Stomach (tissue), 9 donors: Measurements from ENCODE around the gene LOXL3. TPM values are rescaled to one million over a fixed set of nuclear protein-coding genes. Genes with fewer than 3 reads are reported as not detected.
A peak's percentile ranks its signal among the peaks of the same experiment; 100 is the strongest.

Source experiments
- DNase-seq, 2 donors: peaks; one replicate each; pipeline versions ENCODE4 v3.0.0 to v3.0.0-alpha.2; 2013 to 2019
- H3K27ac ChIP-seq, 5 donors: fragments of 200-600 bp in 4 of 5; sonication (generic) in 4 of 5; one replicate each; pipeline ENCODE4 v1.5.1; 2013 to 2019; ENCODE audit warnings: mild to moderate bottlenecking in 1 of 5, moderate library complexity in 1 of 5
- H3K27me3 ChIP-seq, 3 donors: fragments of 200-600 bp; sonication (generic); one replicate each; pipeline ENCODE4 v1.5.1; 2017 to 2019; ENCODE audit warnings: mixed run types in 1 of 3
- H3K36me3 ChIP-seq, 4 donors: fragments of 200-600 bp; sonication (generic); 1 replicate in 3 of 4; 2 replicates in 1 of 4; pipeline ENCODE4 v1.5.1; 2016 to 2019
- H3K4me1 ChIP-seq, 4 donors: fragments of 200-600 bp; sonication (generic); one replicate each; pipeline ENCODE4 v1.5.1; 2016 to 2019
- H3K4me3 ChIP-seq, 4 donors: fragments of 200-600 bp; sonication (generic) in 3 of 4; one replicate each; pipeline ENCODE4 v1.5.1; 2016 to 2019; ENCODE audit warnings: mild to moderate bottlenecking in 1 of 4
- H3K9me3 ChIP-seq, 4 donors: fragments of 200-600 bp; sonication (generic); one replicate each; pipeline ENCODE4 v1.5.1; 2016 to 2019
- EP300 ChIP-seq: sonication (generic); formaldehyde crosslinking; IDR thresholded peaks from one replicate; pipeline ENCODE4 v1.6.1; 2017; ENCODE audit warnings: antibody characterized with exemption
- POLR2A ChIP-seq, 4 donors: fragments of 450-650 bp; IDR thresholded peaks; one replicate each; pipeline ENCODE4 v1.6.1; 2016; ENCODE audit warnings: antibody characterized with exemption in 4 of 4, control low read depth in 2 of 4, mild to moderate bottlenecking in 1 of 4, moderate library complexity in 1 of 4
- POLR2AphosphoS5 ChIP-seq, 3 donors: sonication (generic); formaldehyde crosslinking; IDR thresholded peaks; one replicate each; pipeline ENCODE4 v1.6.1; 2016; ENCODE audit warnings: antibody characterized with exemption in 3 of 3
- WGBS, 5 donors: extraction: QIAGEN DNeasy Blood & Tissue Kit in 3 of 5; methylation state at CpG; one replicate each; pipeline versions ENCODE4 v1.1.5 to v1.1.7; 2013 to 2018; 5-methylcytosine and 5-hydroxymethylcytosine counted together
- intact Hi-C: fragments of 100-400 bp; cut with DNase I; formaldehyde crosslinking; loops from one replicate; pipeline ENCODE4 v1.15.1; 2023; ENCODE audit warnings: low total_unique reads
- polyA plus RNA-seq, 3 donors: library from polyadenylated mRNA; stranded (reverse); fragments of 200-250 nt; gene quantifications; one replicate each; pipeline ENCODE4 v1.2.3, GENCODE V29; 2013
- total RNA-seq, 5 donors: library from RNA; depleted of rRNA; stranded (reverse); fragments of >200 nt; gene quantifications; one replicate each; pipeline versions ENCODE4 v1.1.0 to v1.2.3, GENCODE V29; 2014 to 2016
- TF ChIP-seq, protein P1 (sequence below), 7 experiments: fragments of 450-650 bp in 4 of 7; fragments of 200-600 bp in 3 of 7; sonication (generic) in 3 of 7; IDR thresholded peaks; one replicate each; pipeline ENCODE4 v1.5.1; 2016 to 2019; ENCODE audit warnings: antibody characterized with exemption in 7 of 7, control low read depth in 2 of 7, mild to moderate bottlenecking in 1 of 7
- donor health status: healthy with polysubstance abuse.
- donor health status: Bipolar disorder and iron deficiency.
- donor health status: healthy.

Gene LOXL3
- total and polyA plus RNA-seq, 8 donors = 0.76 to 49.0 (median 1.4) TPM

DNA sequence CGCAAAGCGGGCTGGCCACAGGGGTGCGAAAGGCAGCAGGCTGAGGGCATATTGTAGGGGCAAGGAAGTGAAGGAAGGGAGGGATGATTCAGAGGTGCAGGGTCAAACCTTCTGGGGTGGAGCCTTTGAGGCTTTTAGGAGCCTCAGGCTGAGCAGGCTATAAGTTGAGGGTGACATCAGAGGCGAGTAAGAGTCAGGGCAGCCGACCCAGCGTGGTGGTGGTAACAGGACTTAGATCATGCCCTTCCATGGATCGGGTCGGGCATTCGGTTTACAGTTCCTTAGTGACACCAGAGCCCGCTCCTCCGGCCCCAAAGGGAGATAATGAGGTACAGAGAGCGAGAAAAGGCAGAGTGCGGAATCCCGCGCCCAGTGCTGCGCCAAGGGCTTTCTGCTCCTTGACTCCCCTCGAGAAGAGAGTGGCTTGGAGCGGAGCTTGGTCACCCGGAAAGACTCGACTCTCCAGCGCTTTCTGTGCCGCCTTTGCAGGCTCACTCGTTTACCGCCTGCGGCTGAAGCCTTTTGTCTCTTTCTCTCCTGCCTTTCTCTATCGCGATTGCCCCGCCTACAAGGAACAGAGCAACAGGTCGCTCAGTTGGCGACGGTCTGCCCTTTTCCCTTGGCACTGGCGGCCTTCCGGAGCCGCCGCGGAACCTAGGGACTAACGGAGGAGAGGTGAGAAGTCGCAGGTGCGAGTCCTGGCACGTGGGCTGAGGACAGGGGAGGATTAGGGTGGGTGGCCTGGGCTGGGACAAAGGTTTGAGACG, 55.1 kb downstream of the LOXL3 start:
- TF ChIP-seq, protein P1, sequence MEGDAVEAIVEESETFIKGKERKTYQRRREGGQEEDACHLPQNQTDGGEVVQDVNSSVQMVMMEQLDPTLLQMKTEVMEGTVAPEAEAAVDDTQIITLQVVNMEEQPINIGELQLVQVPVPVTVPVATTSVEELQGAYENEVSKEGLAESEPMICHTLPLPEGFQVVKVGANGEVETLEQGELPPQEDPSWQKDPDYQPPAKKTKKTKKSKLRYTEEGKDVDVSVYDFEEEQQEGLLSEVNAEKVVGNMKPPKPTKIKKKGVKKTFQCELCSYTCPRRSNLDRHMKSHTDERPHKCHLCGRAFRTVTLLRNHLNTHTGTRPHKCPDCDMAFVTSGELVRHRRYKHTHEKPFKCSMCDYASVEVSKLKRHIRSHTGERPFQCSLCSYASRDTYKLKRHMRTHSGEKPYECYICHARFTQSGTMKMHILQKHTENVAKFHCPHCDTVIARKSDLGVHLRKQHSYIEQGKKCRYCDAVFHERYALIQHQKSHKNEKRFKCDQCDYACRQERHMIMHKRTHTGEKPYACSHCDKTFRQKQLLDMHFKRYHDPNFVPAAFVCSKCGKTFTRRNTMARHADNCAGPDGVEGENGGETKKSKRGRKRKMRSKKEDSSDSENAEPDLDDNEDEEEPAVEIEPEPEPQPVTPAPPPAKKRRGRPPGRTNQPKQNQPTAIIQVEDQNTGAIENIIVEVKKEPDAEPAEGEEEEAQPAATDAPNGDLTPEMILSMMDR (IDR thresholded peaks at IDR 0.05) = no peak
- TF ChIP-seq POLR2A (IDR thresholded peaks at IDR 0.05) = no peak
- TF ChIP-seq EP300 = no peak
- no peak for TF ChIP-seq POLR2AphosphoS5 (IDR thresholded peaks at IDR 0.05)
- Histone ChIP-seq H3K36me3 (peaks cover 4 to 10% (median 8%) of the 10 kb centered on the region in 4 donors), H3K4me1 (peaks cover 41 to 54% (median 52%) of the 10 kb centered on the region in 4 donors), H3K9me3 (no peaks in the 10 kb centered on the region), H3K27me3 (peaks cover 0 to 71% (median 30%) of the 10 kb centered on the region in 3 donors), H3K27ac (peak overlapping the region in 2 of 5 donors; percentile 45 to 51), H3K4me3 (peak overlapping the region; percentile 26 to 56 (median 41))
- DNase-seq = peak; percentile 40 to 57
- intact Hi-C loops = no loop called here
- 2 to 3% (median 2%) methylated on average over 39 to 41 of the region's 41 CpGs for WGBS, 5 donors

DNA sequence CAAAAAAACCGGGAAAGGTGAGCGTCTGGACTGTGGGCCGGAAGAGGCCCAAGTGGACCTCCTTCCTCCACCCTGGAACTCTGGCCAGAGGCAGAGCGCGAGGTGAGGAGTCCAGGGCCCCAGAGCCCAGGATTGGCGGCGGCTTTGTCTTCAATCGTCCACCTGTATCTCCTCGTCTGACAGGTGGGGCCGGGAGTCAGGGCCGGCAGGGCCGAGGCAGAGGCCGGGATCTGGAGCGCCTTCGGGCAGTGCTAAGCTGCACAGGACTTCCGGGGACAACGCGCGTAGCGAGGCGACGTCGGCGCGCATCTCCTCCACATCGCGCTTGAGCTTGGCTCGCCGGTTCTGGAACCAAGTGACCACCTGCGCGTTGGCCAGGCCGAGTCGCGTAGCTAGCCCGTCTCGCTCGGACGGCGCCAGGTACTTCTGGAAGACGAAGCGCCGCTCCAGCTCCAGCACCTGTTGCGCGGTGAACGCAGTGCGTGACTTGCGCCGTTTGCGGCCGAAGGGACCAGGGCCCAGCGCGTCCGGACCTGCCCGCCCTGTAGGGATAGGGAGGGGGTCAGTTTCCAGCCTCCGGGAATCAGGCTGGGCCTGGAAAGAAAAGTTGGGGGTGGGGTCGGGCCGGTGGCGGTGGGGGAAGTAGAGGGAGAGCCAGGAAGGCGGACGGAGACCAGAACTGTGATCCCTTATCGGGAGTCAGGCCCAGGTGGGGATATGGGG, 55.8 kb downstream of the LOXL3 start:
- Histone ChIP-seq H3K4me3 (peak overlapping the region; percentile 26 to 56 (median 41)), H3K9me3 (no peaks in the 10 kb centered on the region), H3K4me1 (peaks cover 35 to 47% (median 46%) of the 10 kb centered on the region in 4 donors), H3K27ac (peak overlapping the region in 2 of 5 donors; percentile 45 to 51), H3K36me3 (peaks cover 11 to 17% (median 16%) of the 10 kb centered on the region in 4 donors), H3K27me3 (peaks cover 0 to 64% (median 30%) of the 10 kb centered on the region in 3 donors)
- intact Hi-C loops = no loop called here
- no peak for TF ChIP-seq POLR2A (IDR thresholded peaks at IDR 0.05)
- TF ChIP-seq, protein P1 (IDR thresholded peaks at IDR 0.05) = no peak
- TF ChIP-seq POLR2AphosphoS5 (IDR thresholded peaks at IDR 0.05) = peak in 1 of 3 donors; percentile 50
- WGBS, 5 donors = 1 to 5% (median 4%) methylated on average over 36 to 61 of the region's 61 CpGs
- DNase-seq = peak; percentile 34 to 61

DNA sequence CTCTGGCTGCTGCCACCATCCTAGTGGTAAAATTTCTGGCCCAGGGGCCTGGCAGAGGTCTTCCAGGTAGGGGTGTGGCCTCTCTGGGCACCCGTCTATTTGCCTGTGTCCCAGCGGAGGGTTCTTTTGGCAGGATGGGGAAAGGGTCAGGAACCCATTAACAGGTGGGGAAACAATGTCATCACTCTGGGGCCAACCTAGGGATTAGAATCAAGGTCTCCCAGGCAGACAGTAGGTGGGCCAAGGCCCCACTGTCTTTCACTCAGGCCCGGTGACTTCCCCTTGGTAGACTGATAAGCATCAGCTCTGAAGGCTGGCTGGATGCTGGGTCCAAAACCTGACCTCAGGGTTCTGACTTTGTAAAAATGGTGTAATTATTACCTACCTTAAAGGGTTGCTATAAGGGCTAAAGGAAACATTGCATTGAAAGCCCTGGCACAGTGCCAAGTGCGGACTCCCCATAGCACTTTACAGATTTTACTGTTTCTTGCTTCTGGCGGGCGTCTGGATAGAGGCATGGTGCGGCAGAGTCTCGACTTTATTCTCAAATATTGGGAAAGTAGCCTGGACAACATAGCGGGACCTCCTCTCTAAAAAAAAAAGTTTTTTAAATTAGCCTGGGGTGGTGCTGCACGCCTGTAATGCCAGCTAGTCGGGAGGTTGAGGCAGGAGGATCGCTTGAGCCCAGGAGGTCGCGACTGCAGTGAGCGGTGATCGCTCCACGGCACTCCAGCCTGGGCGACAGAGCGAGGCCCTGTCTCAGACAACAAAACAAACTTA, 56.6 kb downstream of the LOXL3 start:
- Histone ChIP-seq H3K36me3 (peaks cover 19 to 25% (median 23%) of the 10 kb centered on the region in 4 donors), H3K9me3 (no peaks in the 10 kb centered on the region), H3K4me3 (peak overlapping the region in 3 of 4 donors; percentile 40 to 56 (median 42)), H3K27ac (peak overlapping the region in 2 of 5 donors; percentile 45 to 51), H3K4me1 (peaks cover 29 to 39% (median 39%) of the 10 kb centered on the region in 4 donors), H3K27me3 (peaks cover 0 to 56% (median 30%) of the 10 kb centered on the region in 3 donors)
- WGBS, 5 donors = 57 to 66% (median 63%) methylated on average over 18 to 19 of the region's 19 CpGs
- intact Hi-C loops = no loop called here
- no peak for DNase-seq
- TF ChIP-seq POLR2AphosphoS5 (IDR thresholded peaks at IDR 0.05) = no peak

DNA sequence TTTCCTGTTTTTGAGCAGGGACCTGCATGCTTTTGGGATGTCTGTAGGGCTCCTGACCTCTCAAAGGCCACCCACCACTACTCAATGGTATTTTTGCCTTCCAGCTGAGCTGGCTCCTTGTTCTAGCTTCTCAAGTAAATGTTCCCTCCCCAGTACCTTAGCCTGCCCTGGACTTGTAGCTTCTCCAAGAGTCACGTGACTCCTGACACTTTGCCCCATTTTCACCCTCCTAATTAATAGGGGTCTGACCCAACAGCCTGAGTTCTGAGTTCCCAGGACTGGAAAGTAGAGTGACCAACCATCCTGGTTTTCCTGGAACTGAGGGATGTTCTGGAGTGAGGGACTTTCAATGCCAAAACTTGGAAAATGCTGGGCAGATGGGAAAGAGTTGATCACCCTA, 58.3 kb downstream of the LOXL3 start:
- no peak overlapping the region for H3K27ac ChIP-seq
- peaks cover 25 to 31% (median 29%) of the 10 kb centered on the region in 4 donors for H3K4me1 ChIP-seq
- peaks cover 36 to 42% (median 41%) of the 10 kb centered on the region in 4 donors for H3K36me3 ChIP-seq
- TF ChIP-seq POLR2A (IDR thresholded peaks at IDR 0.05) = no peak
- TF ChIP-seq POLR2AphosphoS5 (IDR thresholded peaks at IDR 0.05) = no peak
- no peak for TF ChIP-seq EP300
- TF ChIP-seq, protein P1 (IDR thresholded peaks at IDR 0.05) = no peak
- H3K9me3 ChIP-seq = no peaks in the 10 kb centered on the region
- H3K4me3 ChIP-seq = no peak overlapping the region
- peaks cover 0 to 39% (median 30%) of the 10 kb centered on the region in 3 donors for H3K27me3 ChIP-seq
- 81 to 100% (median 94%) methylated on average over 1 of the region's 1 CpG for WGBS, 5 donors
- intact Hi-C loops = no loop called here
- DNase-seq = no peak
